Measurements from ENCODE around the gene RIN2.

DNA sequence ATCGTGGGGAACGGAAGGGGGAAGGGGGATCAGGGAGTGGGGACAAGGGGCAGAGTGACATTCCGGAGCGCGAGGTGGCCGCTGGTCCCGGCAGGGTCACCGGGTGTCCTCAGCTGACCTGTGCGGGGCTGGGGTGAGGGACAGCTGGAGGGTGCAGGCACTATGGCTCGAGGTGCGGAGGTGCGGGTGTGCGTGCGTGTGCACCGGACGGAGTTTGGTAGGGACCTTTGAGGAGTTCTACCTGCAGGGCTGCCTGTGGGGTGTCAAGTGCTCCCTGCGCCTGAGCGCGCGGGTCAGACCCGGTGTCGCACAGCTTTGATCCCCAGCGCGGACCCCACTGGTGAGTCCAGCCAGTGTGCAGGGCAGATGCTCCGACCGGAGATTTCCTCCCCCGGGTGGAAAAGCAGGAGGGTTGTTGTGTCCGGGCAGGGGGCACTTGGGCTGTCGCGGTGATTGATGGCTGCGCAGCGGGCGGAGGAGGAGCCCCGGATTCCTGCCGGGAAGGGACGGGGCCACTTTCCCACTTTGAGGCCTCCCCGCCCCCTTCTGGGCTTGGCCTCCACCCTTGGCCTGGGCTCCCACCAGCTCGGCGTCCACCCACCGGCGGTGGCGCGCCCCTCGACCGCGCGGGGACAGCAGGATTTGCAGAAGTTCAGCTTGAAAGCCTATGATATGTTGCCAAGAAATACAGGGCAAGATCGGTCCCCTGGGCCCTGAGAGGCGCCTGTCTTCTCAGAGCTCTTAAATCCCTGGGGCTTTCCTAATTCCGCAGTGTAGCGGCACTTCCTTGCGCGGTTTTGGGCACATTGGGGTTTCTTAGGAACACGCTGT lies 658 bp downstream of the RIN2 start:
- TF ChIP-seq, protein P1, sequence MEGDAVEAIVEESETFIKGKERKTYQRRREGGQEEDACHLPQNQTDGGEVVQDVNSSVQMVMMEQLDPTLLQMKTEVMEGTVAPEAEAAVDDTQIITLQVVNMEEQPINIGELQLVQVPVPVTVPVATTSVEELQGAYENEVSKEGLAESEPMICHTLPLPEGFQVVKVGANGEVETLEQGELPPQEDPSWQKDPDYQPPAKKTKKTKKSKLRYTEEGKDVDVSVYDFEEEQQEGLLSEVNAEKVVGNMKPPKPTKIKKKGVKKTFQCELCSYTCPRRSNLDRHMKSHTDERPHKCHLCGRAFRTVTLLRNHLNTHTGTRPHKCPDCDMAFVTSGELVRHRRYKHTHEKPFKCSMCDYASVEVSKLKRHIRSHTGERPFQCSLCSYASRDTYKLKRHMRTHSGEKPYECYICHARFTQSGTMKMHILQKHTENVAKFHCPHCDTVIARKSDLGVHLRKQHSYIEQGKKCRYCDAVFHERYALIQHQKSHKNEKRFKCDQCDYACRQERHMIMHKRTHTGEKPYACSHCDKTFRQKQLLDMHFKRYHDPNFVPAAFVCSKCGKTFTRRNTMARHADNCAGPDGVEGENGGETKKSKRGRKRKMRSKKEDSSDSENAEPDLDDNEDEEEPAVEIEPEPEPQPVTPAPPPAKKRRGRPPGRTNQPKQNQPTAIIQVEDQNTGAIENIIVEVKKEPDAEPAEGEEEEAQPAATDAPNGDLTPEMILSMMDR (IDR thresholded peaks at IDR 0.05 in 4 of 5, conservative IDR thresholded peaks at IDR 0.05 in 1 of 5) = peak in 2 of 5 experiments; percentile 8 to 18
- TF ChIP-seq POLR2A (IDR thresholded peaks at IDR 0.05) = peak in 1 of 2 donors; percentile 16

Data from gastrocnemius medialis (tissue), 4 donors.